GM18868 (cell line): ENCODE results near the gene NAGLU.

Experiments used
- ATAC-seq: cut with Tn5 transposase; IDR thresholded peaks from one replicate; pipeline ENCODE4 v1.9.1; 2021; ENCODE audit warnings: mild to moderate bottlenecking, moderate library complexity; ENCODE audit not compliant: unreplicated experiment

Gene NAGLU

DNA sequence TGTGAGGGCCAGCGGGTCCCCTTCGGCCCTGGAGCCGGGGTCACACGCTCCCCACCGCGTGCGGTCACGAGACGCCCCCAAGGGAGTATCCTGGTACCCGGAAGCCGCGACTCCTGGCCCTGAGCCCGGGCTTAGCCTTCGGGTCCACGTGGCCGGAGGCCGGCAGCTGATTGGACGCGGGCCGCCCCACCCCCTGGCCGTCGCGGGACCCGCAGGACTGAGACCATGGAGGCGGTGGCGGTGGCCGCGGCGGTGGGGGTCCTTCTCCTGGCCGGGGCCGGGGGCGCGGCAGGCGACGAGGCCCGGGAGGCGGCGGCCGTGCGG lies at the start of gene NAGLU:
TSS of gene NAGLU (plus strand) at position 194 of the 324 bp plus-strand sequence. CDS start at position 226, 32 bp downstream.
- peak; percentile 81 for ATAC-seq

- no peak for ATAC-seq
Observed at GRCh38 chr17:42488032-42488431, 48.0 kb upstream of the NAGLU start.

DNA sequence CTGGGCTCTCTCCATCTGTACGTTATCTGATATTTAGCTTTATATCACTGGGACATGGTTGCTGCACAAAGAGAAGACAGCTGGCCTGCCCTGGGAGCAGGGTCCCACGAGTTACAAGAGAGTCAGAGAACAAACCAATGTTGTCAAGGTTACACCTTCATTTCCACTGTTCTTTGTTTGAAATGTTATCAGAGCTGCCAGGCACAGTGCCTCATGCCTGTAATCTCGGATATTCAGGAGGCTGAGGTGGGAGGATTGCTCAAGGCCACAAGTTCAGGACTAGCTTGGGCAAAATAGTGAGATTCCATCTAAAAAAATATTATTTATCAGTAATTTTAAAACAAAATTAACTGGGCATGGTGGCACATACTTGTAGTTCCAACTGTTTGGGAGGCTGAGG lies 42.7 kb upstream of the NAGLU start:
- no peak for ATAC-seq

DNA sequence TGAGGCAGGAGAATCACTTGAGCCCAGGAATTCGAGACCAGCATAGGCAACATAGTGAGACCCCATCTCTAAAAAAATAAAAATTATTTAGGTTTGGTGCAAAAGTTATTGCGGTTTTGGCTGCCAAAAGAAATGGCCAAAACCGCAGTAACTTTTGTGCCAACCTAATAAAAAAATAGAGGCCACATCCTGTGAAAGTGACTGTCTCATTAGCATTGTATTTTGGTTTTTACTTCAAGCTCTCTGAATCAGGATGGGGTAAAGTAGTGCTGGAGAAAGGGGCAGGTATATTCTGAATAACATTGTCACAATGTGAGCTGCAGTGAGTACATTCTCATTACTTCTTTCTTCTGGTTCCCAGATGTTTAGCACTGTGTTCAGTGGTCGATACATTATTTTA lies 41.4 kb upstream of the NAGLU start:
- no peak for ATAC-seq

- no peak for ATAC-seq
Observed at GRCh38 chr17:42498828-42499227, 37.2 kb upstream of the NAGLU start.

GRCh38 chr17:42502091-42502490 lies 34.0 kb upstream of the NAGLU start:
- ATAC-seq: no peak

DNA sequence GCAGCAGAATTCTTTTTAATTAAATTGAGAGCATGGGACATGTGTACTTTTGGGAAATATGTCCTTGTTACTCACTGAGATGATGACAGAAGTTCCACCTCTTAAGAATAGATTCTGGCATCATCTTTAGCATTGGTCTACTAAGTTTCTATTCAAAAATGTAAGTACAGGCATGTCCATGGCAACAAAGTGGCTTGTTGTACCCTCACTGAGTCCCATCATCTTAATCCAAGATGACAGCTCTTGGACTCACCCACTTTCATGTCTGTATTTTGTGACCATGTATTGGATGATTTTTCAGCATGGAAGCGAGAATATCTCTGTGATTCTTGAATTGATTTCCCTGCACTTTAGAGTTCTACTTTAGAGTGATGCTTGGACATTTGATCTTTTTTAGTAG lies 33.1 kb upstream of the NAGLU start:
- no peak for ATAC-seq

DNA sequence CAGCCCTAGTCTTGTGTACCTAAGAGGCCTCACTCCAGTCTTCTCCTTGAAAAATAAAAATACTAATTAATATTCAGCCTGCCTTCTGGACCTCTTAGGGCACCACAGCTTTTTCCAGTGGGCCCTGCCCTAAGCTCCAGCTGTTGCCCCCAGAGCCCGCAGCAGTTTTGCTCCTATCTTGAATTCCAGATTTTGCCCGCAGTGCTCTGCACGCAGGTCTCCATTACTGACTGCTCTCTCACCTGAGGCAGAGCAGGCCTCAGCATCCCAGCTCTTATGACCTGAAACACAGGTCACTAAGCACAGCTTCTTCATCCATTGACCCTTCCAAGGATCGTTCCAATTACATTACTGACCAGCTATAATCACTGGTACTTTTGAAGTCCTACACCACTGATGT lies 28.4 kb upstream of the NAGLU start:
- no peak for ATAC-seq

DNA sequence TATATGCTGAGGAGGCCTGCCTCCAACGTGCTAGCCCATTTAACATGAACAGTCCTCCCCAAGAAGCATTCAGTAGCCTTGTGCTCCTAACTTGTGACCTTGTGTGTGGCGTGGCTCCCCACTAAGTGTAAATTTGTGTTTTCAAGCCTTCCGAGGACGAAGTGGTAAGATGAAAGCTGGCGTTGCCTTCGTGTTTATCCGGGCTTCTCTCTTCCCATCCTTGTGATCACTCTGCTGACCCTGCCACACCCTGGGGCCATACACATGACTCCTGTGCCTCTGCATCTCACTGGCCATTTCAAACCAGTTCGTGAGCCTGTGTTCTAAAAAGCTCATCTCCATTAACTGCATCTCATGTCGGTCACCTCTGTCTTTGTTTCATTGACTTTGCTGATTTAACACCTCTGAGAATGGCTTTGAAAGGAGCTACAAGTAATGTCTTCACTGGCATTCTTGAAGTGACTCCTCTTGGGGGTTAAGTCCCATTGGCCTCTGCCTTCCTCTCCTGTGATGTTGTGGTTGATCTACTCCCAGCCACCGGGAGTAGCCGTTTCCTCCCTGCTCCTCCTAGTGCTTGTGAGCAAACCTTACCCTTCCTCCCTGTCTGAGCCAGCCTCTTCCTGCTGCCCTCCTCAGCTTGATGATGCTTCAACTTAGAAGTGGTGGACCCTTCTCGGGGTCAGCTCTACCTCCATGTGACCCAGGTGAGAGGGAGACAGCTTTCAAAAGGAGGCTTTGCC lies 27.4 kb upstream of the NAGLU start:
- ATAC-seq: no peak

DNA sequence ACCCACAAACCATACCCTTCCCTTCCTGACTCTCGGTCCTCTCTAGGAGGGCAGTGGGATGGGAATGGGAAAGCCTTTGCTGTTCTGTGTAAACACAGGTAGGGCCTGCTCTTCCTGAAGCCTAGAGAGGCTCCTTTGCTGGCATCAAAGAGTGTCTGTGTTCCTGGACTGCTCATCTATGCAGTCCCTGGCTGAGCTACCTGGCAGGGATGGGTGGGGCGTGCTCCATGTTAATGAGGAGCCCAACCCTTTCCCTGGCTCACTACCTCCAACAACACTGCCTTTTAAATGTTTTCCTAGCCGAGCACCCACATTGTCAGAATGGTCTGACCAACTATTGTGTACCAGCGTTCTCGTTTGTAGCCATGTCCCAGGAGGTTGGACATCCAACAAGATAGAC lies 26.6 kb upstream of the NAGLU start:
- ATAC-seq: no peak

DNA sequence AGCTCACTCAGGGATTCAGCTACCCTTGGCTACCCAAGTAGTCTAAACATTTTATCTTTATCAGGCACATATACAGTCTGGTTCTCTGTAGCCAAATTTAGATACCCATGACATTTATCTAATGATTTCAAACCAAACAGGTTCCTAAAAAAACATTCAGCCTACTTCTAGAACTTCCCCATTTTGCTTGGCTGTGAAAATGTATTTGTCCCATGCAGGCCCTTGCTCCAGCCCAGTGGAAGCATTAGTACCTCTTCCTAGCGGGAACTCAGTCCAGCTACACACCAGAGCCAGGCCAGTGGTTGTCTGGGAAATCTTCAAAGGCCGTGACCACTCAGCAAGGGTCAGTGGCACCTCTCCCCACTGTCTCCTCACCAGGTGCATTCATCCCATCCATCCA lies 26.2 kb upstream of the NAGLU start:
- ATAC-seq: no peak

DNA sequence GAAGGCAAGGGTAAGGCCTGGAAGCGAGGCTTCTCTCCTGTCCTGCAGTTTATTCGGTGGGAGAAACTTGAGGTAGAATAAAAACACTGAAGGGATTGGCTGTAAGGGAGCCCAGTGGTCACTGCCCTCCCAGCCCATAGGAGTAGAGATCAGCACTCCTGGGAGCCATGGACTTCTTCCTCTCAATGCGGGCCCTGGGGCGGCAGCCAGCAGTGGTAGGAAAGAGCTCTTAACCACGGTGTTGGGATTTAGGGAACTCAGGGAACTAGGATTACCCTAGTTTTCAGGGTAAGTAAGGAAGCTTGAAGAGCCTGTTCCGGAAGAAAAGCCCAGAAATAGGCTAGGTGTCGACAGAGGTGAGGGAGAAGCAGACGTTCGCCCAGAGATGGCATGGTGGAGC lies 23.8 kb upstream of the NAGLU start:
- no peak for ATAC-seq

GRCh38 chr17:42512733-42513251 lies 23.2 kb upstream of the NAGLU start:
- ATAC-seq: no peak

DNA sequence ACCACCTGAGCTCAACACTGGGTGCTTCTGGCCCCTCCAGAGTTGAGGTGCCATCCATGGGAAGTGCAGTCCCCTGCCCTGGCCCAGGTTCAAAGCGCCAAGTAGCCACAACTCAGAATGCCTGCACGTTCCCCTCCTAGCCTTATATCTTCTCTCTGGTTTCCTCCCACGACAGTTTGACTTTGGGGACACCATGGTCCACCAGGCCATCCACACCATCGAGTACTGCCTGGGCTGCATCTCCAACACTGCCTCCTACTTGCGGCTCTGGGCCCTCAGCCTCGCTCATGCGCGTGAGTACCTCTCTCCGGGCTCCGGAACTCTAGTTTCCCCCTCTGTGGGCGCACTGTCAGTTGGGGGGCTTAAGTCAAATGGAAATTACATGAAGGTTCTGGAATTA lies 22.4 kb upstream of the NAGLU start:
- ATAC-seq: no peak

- no peak for ATAC-seq
Observed at GRCh38 chr17:42514279-42514678, 21.8 kb upstream of the NAGLU start.

- ATAC-seq: no peak
Observed at GRCh38 chr17:42514867-42515266, 21.2 kb upstream of the NAGLU start.

- no peak for ATAC-seq
Observed at GRCh38 chr17:42517516-42517915, 18.5 kb upstream of the NAGLU start.

DNA sequence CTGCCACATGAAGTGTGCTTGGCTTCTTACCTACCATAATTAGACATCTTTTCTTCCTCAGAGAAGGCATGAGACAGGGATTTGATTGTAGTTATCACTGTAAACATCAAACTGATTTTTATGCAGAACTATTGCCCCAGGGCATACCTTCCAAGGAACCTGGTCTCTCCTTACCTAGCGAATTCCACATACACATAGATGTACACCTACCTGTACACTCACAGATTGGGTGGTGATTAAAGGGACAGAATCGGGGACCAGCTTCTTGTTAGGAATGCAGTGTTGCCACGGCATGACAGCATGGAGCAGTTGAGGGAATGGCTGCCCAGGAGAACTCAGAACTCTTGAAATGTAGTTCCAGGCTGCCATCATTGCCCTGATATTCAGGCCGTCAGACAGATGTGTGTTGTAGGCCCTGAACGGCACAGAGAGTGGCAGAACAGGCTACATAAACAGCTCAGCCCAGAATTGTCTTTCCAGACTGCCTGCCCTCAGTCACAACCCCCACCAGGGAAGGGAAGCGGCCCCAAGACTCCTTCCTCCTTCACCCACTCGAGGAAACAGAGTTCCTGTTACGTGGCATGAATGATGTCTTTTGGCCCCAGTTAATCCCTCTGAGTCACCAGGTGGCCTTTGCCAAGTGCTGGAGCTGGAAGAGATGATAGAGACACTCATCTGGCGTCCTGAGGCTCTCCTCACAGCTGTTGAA lies 17.8 kb upstream of the NAGLU start:
- no peak for ATAC-seq

DNA sequence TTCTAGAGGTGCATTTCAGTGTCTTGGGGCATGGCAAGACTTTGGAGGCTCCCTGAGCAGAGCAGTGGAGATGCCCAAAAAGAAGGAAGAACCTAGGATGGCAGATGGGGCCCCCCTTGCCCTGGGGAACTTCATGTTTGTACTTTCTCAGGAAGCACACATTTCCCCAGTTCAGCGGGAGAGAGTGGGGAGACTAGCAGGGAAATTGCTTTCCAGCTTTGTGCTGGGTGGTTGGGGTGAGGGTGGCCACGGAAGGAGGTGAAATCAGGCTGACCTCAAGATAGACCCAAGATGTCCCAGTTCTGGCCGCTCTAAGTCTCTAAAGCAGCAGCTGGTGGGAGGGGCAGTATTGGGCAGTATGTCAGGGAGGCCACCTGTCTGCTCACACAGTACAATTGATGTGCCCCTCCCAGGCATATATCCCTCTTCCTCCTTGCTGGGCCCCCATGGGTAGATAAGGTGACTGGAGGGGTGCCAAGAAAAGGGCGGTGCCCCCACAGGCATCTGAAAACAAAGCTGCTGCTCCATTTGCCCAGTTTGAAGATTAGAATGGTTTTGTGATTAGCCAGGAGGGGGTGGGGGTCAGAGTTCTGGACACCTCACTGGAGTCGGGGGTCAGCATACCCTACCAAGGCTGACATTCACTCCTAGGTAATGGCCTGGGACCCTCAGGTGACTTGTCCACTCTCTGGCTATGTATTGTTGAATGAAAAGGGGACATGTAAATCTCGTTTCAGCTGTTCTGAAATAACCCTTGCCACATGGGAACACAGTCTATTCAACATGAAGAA lies 17.1 kb upstream of the NAGLU start:
- ATAC-seq: no peak

- no peak for ATAC-seq
Observed at GRCh38 chr17:42519546-42520491, 16.2 kb upstream of the NAGLU start.

DNA sequence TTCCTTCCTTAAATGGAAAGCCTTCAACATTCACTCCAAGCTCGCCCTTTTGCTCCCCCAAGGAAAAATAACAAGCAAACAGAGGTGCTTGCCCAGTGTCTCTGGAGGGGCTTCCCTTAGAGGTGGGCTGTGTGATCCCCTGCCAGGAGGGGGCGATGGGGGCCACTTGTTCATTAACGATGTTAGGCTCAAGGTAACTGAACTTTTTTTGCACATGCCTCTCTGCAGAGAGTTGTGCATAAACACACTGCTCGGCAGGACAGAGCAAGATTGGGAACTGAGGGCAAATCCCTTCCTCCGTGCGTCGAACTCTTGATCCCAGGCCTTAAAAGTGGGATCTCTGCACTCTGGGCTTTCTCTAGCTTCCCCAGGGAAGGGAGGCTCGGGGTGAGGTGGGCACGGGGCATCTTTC lies 15.5 kb upstream of the NAGLU start:
- ATAC-seq: no peak
